Neural progenitor cell (in vitro differentiated cells): ENCODE results near the gene SMPDL3A.
A peak's percentile ranks its signal among the peaks of the same experiment; 100 is the strongest.
"Not testable (repeated sequence)": the region's sequence is repeated elsewhere in the genome, so short reads cannot be mapped to it uniquely, and the experiment has no call there.

Source experiments
- CTCF ChIP-seq: fragments of 200-600 bp; sonication (generic); IDR thresholded peaks from 2 replicates; pipeline ENCODE4 v1.5.1; 2017; ENCODE audit warnings: antibody characterized with exemption, mild to moderate bottlenecking
- EZH2phosphoT487 ChIP-seq: fragments of 200-600 bp; sonication (generic); IDR thresholded peaks from 2 replicates; pipeline ENCODE4 v1.6.1; 2017; ENCODE audit warnings: antibody characterized with exemption

- peak; percentile 46 for TF ChIP-seq CTCF
- TF ChIP-seq EZH2phosphoT487, result not testable (repeated sequence)
Observed at GRCh38 chr6:122744247-122744646, 44.8 kb upstream of the SMPDL3A start.
